ENCODE results near the gene RIC8A. TPM values are rescaled to one million over a fixed set of nuclear protein-coding genes. Genes with fewer than 3 reads are reported as not detected.

Gene RIC8A
- polyA plus RNA-seq, 1 donor from 2014 or later = 128 TPM

DNA sequence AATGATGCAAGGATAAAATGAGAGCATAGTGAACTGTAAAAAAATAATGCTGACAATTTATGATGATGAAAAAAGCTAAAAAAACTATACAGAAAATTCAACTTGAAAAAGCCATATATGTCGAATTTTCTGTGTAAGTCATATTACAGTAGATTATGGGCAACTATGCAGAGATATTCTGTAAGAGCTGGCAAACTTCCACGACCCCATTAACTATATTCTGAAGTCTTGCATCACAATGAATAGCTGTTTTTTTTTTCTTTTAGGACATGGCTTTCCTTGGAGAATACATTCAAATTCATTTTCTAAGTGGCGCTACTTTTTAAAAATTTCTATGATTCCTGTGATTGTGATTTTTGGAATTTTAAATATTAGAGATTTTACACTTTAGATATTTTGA lies 47.7 kb downstream of the RIC8A start:
- Histone ChIP-seq H3K9me2 (ENCODE audit: insufficient read depth, low read length) (no peaks in the 10 kb centered on the region), H4K20me1 (ENCODE audit: insufficient read depth) (no peaks in the 10 kb centered on the region), H3F3A (ENCODE audit: insufficient read depth, low read length, poor library complexity, severe bottlenecking) (no peaks in the 10 kb centered on the region), H3K9me3 (ENCODE audit: low read length) (no peaks in the 10 kb centered on the region), H3K36me3 (ENCODE audit: insufficient read depth, low read length) (no peaks in the 10 kb centered on the region), H3K4me3 (ENCODE audit: low read length) (no peak overlapping the region), H3K27me3 (ENCODE audit: insufficient read depth, low read depth, low read length) (no peaks in the 10 kb centered on the region), H3K4me2 (ENCODE audit: low read length) (no peak overlapping the region), H3K9ac (ENCODE audit: low read length) (no peak overlapping the region), H3K79me2 (replicated peaks; ENCODE audit: insufficient read depth, low read length) (no peaks in the 10 kb centered on the region), H3K27ac (ENCODE audit: low read length) (no peak overlapping the region), H2AFZ (ENCODE audit: low read depth, low read length) (no peak overlapping the region)
- TF ChIP-seq SMC3 (conservative IDR thresholded peaks at IDR 0.05; ENCODE audit: poor library complexity) = no peak
- TF ChIP-seq TAF1 (IDR thresholded peaks at IDR 0.05; ENCODE audit: low read depth) = no peak

DNA sequence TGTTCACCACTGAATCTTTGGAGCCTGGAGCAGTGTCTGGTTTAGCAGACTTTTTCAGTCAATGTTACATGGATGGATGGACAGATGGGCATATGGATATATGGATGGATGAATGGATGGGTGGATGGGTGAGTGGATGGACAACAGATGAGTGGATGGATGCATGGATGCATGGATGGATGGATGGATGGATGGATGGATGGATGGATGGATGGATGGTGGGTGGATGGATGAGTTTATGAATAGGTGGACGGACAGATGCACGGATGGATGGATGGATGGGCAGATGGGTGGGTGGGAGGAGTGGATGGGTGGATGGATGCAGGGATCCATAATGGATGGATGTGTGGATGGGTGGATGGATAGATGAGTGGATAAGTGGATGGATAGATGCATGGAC lies 48.3 kb downstream of the RIC8A start:
- H3K9ac ChIP-seq (ENCODE audit: low read length) = no peak overlapping the region
- H3K36me3 ChIP-seq (ENCODE audit: insufficient read depth, low read length) = no peaks in the 10 kb centered on the region
- H3K27me3 ChIP-seq (ENCODE audit: insufficient read depth, low read depth, low read length) = no peaks in the 10 kb centered on the region
- no peak overlapping the region for H3K4me2 ChIP-seq (ENCODE audit: low read length)
- TF ChIP-seq RAD21 (conservative IDR thresholded peaks at IDR 0.05) (no peak), EP300 (conservative IDR thresholded peaks at IDR 0.05; ENCODE audit: poor library complexity, severe bottlenecking) (no peak), SMC3 (conservative IDR thresholded peaks at IDR 0.05; ENCODE audit: poor library complexity) (no peak), EZH2 (IDR thresholded peaks at IDR 0.05; ENCODE audit: borderline replicate concordance, insufficient read depth, low read length, poor library complexity, severe bottlenecking) (no peak), POLR2AphosphoS5 (IDR thresholded peaks at IDR 0.05) (no peak), REST (IDR thresholded peaks at IDR 0.05; ENCODE audit: borderline replicate concordance) (no peak), TAF1 (IDR thresholded peaks at IDR 0.05; ENCODE audit: low read depth) (no peak), MXI1 (conservative IDR thresholded peaks at IDR 0.05; ENCODE audit: poor library complexity, severe bottlenecking) (no peak)
- TF ChIP-seq, protein P1, sequence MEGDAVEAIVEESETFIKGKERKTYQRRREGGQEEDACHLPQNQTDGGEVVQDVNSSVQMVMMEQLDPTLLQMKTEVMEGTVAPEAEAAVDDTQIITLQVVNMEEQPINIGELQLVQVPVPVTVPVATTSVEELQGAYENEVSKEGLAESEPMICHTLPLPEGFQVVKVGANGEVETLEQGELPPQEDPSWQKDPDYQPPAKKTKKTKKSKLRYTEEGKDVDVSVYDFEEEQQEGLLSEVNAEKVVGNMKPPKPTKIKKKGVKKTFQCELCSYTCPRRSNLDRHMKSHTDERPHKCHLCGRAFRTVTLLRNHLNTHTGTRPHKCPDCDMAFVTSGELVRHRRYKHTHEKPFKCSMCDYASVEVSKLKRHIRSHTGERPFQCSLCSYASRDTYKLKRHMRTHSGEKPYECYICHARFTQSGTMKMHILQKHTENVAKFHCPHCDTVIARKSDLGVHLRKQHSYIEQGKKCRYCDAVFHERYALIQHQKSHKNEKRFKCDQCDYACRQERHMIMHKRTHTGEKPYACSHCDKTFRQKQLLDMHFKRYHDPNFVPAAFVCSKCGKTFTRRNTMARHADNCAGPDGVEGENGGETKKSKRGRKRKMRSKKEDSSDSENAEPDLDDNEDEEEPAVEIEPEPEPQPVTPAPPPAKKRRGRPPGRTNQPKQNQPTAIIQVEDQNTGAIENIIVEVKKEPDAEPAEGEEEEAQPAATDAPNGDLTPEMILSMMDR (IDR thresholded peaks at IDR 0.05; ENCODE audit: poor library complexity, severe bottlenecking) = no peak
- no peak overlapping the region for H3K4me3 ChIP-seq (ENCODE audit: low read length)
- no peaks in the 10 kb centered on the region for H4K20me1 ChIP-seq (ENCODE audit: insufficient read depth)
- no peaks in the 10 kb centered on the region for H3K9me2 ChIP-seq (ENCODE audit: insufficient read depth, low read length)
- H3K27ac ChIP-seq (ENCODE audit: low read length) = no peak overlapping the region
- H3F3A ChIP-seq (ENCODE audit: insufficient read depth, low read length, poor library complexity, severe bottlenecking) = no peaks in the 10 kb centered on the region
- H2AFZ ChIP-seq (ENCODE audit: low read depth, low read length) = no peak overlapping the region
- H3K9me3 ChIP-seq (ENCODE audit: low read length) = no peaks in the 10 kb centered on the region
- no peaks in the 10 kb centered on the region for H3K79me2 ChIP-seq (replicated peaks; ENCODE audit: insufficient read depth, low read length)
